ENCODE results near the gene PPP1R3C. TPM values are rescaled to one million over a fixed set of nuclear protein-coding genes. Genes with fewer than 3 reads are reported as not detected.

PPP1R3C gene
- total RNA-seq, 1 donor = 57.0 TPM

DNA sequence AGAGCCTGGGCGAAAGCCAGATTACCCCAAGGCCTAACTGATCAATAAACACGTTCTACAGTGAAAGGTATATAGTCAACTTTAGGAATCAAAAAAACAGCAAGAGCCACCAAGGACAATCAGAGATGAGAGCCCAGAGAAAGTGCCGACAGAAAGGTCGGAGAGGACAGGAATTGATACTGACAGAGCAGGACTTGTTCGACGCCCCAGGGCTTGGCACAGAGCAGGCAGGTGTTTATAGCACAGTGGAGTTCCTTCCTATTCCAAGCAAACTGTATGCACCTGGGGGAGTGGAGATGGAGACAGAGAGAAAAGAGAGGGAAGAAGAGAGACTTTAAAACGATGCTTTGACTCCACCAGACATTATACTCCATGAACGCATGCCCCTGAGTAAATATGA, 39.5 kb downstream of the PPP1R3C start:
- no peak overlapping the region for H3K4me3 ChIP-seq (ENCODE audit: low read depth, low read length)
- DNase-seq (ENCODE audit: low read depth) = no peak
- TF ChIP-seq, protein P1, sequence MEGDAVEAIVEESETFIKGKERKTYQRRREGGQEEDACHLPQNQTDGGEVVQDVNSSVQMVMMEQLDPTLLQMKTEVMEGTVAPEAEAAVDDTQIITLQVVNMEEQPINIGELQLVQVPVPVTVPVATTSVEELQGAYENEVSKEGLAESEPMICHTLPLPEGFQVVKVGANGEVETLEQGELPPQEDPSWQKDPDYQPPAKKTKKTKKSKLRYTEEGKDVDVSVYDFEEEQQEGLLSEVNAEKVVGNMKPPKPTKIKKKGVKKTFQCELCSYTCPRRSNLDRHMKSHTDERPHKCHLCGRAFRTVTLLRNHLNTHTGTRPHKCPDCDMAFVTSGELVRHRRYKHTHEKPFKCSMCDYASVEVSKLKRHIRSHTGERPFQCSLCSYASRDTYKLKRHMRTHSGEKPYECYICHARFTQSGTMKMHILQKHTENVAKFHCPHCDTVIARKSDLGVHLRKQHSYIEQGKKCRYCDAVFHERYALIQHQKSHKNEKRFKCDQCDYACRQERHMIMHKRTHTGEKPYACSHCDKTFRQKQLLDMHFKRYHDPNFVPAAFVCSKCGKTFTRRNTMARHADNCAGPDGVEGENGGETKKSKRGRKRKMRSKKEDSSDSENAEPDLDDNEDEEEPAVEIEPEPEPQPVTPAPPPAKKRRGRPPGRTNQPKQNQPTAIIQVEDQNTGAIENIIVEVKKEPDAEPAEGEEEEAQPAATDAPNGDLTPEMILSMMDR (IDR thresholded peaks at IDR 0.05; ENCODE audit: insufficient read depth, low read depth, low read length) = no peak

DNA sequence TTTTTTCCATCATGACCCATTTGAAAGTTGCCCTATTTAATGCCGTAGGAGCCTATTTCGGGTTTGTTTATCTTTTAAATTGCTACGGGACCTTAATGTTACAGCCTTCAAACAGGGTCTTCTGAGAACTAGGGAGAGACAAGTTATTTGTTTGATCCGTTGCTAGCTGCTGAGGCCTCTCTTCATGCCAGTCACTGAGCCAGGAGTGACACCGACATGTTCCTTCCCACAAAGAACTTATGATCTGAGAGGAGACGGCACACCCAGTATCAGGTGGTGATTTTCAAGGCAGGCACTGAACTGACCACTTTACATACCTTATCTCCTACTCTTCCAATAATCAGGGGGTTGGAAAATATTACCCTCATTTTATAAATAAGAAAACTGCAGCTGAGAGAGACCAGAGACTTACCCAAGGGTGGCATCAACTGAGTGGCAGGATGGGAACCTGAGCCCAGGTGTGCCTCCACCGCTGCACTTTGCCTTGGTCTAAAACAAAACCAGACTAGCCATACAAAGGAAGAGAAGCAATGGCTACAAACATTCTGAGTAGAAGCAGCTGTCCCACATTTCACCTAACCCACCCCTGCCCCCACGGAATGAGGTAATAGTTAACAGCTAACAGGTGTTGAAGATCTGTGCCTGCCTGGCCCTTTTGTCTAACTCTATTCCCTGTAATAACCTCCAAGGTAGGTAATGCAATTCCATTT, 40.5 kb downstream of the PPP1R3C start:
- no peak overlapping the region for H3K4me3 ChIP-seq (ENCODE audit: low read depth, low read length)
- TF ChIP-seq, protein P1 (IDR thresholded peaks at IDR 0.05; ENCODE audit: insufficient read depth, low read depth, low read length) = no peak
- no peak for DNase-seq (ENCODE audit: low read depth)

DNA sequence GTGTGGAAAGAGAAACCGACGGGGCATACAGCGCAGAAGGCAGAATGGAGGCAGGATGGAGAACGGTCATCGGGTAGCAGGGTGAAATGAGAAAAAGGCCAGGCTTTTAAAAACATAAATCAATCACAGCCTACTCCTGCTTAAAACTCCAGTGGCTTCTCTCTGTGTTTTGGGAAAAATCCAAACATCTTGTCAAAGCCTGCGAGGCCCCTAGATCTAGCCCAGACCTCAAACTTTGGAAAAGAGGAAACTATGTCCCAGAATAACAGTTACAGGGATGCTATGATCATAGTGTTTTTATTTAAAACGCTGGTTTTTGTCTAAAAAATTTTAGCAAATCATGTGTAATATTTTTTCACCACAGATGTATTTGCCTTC, 41.1 kb downstream of the PPP1R3C start:
- TF ChIP-seq, protein P1 (IDR thresholded peaks at IDR 0.05; ENCODE audit: insufficient read depth, low read depth, low read length) = no peak
- H3K4me3 ChIP-seq (ENCODE audit: low read depth, low read length) = no peak overlapping the region
- DNase-seq (ENCODE audit: low read depth) = no peak

DNA sequence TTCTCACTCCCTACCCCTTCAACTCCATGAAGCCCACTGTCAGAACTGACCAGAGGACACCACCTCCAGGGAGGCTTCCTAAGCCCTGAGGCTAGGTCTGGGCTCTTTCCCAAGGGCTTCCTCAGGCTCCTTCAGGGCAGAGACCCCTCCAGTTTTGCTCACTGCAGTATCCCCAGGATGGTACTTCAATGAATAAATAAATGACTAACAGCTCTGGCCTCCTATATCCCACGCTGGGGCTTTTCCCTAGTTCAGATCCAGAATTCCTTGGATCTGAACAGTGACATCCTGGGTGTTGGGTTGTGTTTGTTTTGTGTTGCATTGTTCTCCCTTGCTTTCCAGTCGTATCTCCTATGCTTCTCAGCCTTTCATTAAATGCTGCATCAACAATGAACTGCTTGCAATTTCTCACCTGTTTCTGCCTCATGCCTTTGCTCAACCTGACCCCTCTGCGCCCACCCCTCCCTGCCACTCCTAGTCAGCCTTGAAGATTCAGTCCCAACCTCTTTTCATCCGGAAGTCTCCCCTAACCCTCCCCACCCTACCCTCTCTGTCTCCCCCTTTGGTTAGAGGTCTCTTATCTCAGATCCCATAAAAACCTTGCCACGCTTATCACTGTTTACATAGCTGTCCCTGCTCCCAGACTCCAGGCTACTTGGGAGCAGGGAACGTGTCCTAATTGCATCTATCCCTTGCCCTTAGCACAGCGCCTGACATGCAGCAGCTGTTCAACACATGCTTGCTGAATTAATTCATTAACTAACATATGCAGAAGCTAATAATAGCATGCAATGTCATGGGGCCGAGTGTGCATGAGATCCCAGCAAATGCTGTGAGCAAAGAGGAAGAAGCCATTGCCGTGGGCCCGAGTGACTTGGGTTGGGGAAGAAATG, 41.7 kb downstream of the PPP1R3C start:
- TF ChIP-seq, protein P1 (IDR thresholded peaks at IDR 0.05; ENCODE audit: insufficient read depth, low read depth, low read length) = no peak
- peak; percentile 100 for DNase-seq (ENCODE audit: low read depth)
- H3K4me3 ChIP-seq (ENCODE audit: low read depth, low read length) = no peak overlapping the region

DNA sequence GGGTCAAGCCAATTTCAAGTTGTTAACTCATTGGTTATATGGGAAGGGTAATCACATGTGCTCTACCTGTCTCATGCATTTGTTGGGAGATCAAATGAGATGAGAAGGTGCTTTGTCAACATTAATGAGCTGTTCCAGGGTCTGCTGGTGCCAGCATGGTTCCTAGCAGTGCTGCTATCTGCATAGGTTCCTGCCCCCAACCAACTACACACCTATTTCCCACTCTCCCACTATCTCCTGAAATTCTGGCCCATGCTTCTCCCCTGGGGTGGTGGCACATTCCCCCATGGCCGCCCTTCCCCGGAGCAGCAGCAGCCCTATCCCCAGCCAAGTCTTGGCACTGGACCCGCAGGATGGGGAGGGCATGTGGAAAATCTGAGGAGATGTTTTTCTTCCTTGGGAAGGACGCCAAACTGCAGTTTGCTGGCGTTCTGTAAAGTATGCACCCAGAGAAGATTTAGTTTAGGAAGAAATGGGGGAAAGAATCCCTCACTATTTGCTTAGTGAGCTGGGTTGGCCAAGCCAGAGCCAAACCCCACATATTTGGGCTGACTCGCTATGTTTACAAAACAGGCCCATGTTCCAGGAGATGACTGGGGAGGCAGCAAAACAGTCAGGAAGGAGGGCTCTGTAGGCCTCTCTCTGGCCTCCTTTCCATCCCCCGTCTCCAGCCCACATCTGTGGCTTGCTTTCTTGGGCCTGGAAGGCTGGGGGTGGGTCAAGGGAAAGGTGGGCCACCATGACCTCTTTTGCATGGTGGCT, 42.5 kb downstream of the PPP1R3C start:
- peak; percentile 94 for DNase-seq (ENCODE audit: low read depth)
- TF ChIP-seq, protein P1 (IDR thresholded peaks at IDR 0.05; ENCODE audit: insufficient read depth, low read depth, low read length) = no peak
- no peak overlapping the region for H3K4me3 ChIP-seq (ENCODE audit: low read depth, low read length)

DNA sequence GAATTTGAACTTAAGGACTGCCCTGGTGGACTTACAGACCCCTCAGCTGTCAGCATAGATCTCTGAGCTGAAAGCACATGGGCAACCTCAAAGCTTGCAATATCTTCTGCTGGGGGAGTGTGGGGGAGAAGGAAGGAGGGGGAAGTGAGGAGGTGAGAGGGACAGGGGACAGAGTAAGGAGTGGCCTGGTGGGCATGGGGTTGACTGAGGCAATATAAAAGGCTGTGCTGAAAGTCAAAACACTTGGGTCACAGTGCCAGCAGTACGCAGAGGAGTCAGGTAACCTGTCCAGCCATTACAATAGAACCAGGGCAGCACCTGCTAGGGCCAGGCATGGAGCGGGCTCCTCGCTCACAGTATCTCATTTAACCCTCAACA, 43.2 kb downstream of the PPP1R3C start:
- no peak for DNase-seq (ENCODE audit: low read depth)
- TF ChIP-seq, protein P1 (IDR thresholded peaks at IDR 0.05; ENCODE audit: insufficient read depth, low read depth, low read length) = no peak
- H3K4me3 ChIP-seq (ENCODE audit: low read depth, low read length) = no peak overlapping the region

Data from fibroblast of villous mesenchyme (primary cell).